ENCODE data around the gene RCC2. TPM values are rescaled to one million over a fixed set of nuclear protein-coding genes. Genes with fewer than 3 reads are reported as not detected.

RCC2 gene
- 27.1 and 29.1 TPM in 2 replicates for total RNA-seq

GRCh38 chr1:17439250-17440073 is at the start of gene RCC2:
RCC2 (minus strand) TSS chr1:17439677; CDS start chr1:17438514, 1,163 bp downstream.

GRCh38 chr1:17371896-17372295 is 67.6 kb downstream of the RCC2 start, which contains the start of gene PADI6:
PADI6 (plus strand) TSS chr1:17372196; CDS start chr1:17372246, 50 bp downstream.

Other genes with a start within 250 kb of the RCC2 start
- gene PADI1, start 234.5 kb downstream of the RCC2 start, total RNA-seq = 1.9 TPM in 1 of 2 replicates, not detected in the other
- not detected in 2 replicates for gene PADI3, start 190.6 kb downstream of the RCC2 start, total RNA-seq
- gene PADI4, start 131.5 kb downstream of the RCC2 start, total RNA-seq = not detected in 2 replicates
- gene PADI6, start 67.5 kb downstream of the RCC2 start, total RNA-seq = not detected in 2 replicates
- 15.9 and 16.5 TPM in 2 replicates for gene ARHGEF10L, start 100.0 kb upstream of the RCC2 start, total RNA-seq